Activated CD8-positive, alpha-beta T cell treated with anti-CD3 and anti-CD28 coated beads for 36 hours (primary cell): ENCODE measurements around the gene STK38L. TPM values are rescaled to one million over a fixed set of nuclear protein-coding genes. Genes with fewer than 3 reads are reported as not detected.

Experiments
- ATAC-seq: fragments of 200-7000 bp; cut with Tn5 transposase; one replicate; pipeline ENCODE4 v1.10.0; 2021; ENCODE audit warnings: mild to moderate bottlenecking, moderate library complexity
- CTCF ChIA-PET: fragments of 350-600 bp; sonication (Branson Sonifier 250); formaldehyde crosslinking; loops from one replicate; lab custom pipeline; 2021; ENCODE audit warnings: antibody characterized with exemption; lab: Charles Lee
- POLR2A ChIA-PET: fragments of 350-600 bp; sonication (Branson Sonifier 250); formaldehyde crosslinking; loops from one replicate; lab custom pipeline; 2021; ENCODE audit warnings: antibody characterized with exemption; lab: Charles Lee
- DNase-seq: peaks from one replicate; pipeline ENCODE4 v3.0.0-alpha.2; 2020
- H3K27ac Mint-ChIP-seq: one replicate; pipeline ENCODE4 v1.8.0; 2021; ENCODE audit warnings: mild to moderate bottlenecking, mixed read lengths
- H3K27me3 Mint-ChIP-seq: one replicate; pipeline ENCODE4 v1.8.0; 2021; ENCODE audit warnings: mixed read lengths
- H3K36me3 Mint-ChIP-seq: one replicate; pipeline ENCODE4 v1.8.0; 2021; ENCODE audit warnings: low read depth, mixed read lengths
- H3K4me1 Mint-ChIP-seq: one replicate; pipeline ENCODE4 v1.8.0; 2021; ENCODE audit warnings: low read depth, mixed read lengths
- H3K4me3 Mint-ChIP-seq: one replicate; pipeline ENCODE4 v1.8.0; 2021; ENCODE audit warnings: mild to moderate bottlenecking, moderate library complexity, mixed read lengths
- H3K9me3 Mint-ChIP-seq: one replicate; pipeline ENCODE4 v1.8.0; 2021; ENCODE audit warnings: mixed read lengths
- intact Hi-C: fragments of 100-400 bp; cut with micrococcal nuclease; formaldehyde crosslinking; loops from one replicate; pipeline ENCODE4 v1.10.0; 2022
- total RNA-seq, 2 experiments: library from RNA; stranded (reverse); gene quantifications; one replicate each; pipeline ENCODE4 v1.2.3, GENCODE V29; 2021
- TF ChIP-seq, protein P1 (sequence below): fragments of 200-600 bp; IDR thresholded peaks from one replicate; pipeline ENCODE4 v1.8.0; 2022; ENCODE audit warnings: antibody characterized with exemption, mild to moderate bottlenecking

STK38L gene
- total RNA-seq, 2 experiments from 2014 or later, result 23.5 to 27.6 TPM

DNA sequence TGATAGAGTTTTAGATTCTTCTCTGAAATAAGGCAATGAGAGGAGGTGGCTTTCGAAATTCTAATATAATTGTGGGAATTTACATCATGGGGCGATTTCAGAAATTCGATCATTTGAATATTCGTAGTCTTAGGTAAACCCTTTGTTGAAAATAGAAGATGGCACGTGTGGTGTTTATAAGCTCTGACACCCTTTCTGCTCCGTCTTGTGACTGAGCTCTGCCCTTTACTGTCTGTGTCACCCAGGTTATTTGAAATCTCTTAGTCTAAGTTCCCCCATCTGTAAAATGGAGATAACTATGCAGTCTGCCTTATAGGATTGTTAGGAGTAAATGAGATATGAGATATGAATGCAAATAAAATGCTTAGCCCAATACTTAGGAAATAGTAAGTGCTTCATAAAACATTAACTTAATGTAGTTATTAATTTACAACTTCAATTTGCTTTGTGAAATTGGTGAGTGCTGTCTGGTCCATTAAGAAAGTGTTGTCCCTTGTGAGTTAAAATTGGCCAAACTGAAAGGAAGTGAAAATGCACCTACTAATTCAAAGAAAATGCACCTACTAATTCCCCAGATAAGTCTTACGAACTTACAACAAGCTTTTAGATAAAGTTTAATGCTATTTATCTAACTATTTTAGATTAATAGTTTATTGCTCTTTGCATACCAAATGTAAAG lies 90.1 kb downstream of the STK38L start:
- Mint-ChIP-seq H3K27me3 (peaks cover 37% of the 10 kb centered on the region), H3K4me3 (peak overlapping the region; percentile 91), H3K9me3 (no peaks in the 10 kb centered on the region), H3K27ac (no peak overlapping the region), H3K4me1 (peaks cover 36% of the 10 kb centered on the region), H3K36me3 (peaks cover 2% of the 10 kb centered on the region)
- TF ChIP-seq, protein P1, sequence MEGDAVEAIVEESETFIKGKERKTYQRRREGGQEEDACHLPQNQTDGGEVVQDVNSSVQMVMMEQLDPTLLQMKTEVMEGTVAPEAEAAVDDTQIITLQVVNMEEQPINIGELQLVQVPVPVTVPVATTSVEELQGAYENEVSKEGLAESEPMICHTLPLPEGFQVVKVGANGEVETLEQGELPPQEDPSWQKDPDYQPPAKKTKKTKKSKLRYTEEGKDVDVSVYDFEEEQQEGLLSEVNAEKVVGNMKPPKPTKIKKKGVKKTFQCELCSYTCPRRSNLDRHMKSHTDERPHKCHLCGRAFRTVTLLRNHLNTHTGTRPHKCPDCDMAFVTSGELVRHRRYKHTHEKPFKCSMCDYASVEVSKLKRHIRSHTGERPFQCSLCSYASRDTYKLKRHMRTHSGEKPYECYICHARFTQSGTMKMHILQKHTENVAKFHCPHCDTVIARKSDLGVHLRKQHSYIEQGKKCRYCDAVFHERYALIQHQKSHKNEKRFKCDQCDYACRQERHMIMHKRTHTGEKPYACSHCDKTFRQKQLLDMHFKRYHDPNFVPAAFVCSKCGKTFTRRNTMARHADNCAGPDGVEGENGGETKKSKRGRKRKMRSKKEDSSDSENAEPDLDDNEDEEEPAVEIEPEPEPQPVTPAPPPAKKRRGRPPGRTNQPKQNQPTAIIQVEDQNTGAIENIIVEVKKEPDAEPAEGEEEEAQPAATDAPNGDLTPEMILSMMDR, result no peak
- ChIA-PET CTCF (interaction anchor here (1.5 to 1.7 kb wide), 2 partner anchors 50 to 318 kb away, joined by 5 to 7 read pairs; no protein-coding TSS in a partner anchor), POLR2A (interaction anchor here (0.8 to 1.6 kb wide), 3 partner anchors 13 to 310 kb away, joined by 3 to 6 read pairs (median 4); no protein-coding TSS in a partner anchor)
- no peak for DNase-seq
- intact Hi-C loops, result loop anchor here (5.0 kb wide), 1 partner anchor 308 kb away; no protein-coding TSS in a partner anchor
- ATAC-seq, result no peak

- no peak for ATAC-seq
- ChIA-PET CTCF (interaction anchor here (1.5 to 1.7 kb wide), 2 partner anchors 50 to 319 kb away, joined by 5 to 7 read pairs; no protein-coding TSS in a partner anchor), POLR2A (no interaction called here)
Measured at GRCh38 chr12:27334721-27335082, 90.6 kb downstream of the STK38L start.

DNA sequence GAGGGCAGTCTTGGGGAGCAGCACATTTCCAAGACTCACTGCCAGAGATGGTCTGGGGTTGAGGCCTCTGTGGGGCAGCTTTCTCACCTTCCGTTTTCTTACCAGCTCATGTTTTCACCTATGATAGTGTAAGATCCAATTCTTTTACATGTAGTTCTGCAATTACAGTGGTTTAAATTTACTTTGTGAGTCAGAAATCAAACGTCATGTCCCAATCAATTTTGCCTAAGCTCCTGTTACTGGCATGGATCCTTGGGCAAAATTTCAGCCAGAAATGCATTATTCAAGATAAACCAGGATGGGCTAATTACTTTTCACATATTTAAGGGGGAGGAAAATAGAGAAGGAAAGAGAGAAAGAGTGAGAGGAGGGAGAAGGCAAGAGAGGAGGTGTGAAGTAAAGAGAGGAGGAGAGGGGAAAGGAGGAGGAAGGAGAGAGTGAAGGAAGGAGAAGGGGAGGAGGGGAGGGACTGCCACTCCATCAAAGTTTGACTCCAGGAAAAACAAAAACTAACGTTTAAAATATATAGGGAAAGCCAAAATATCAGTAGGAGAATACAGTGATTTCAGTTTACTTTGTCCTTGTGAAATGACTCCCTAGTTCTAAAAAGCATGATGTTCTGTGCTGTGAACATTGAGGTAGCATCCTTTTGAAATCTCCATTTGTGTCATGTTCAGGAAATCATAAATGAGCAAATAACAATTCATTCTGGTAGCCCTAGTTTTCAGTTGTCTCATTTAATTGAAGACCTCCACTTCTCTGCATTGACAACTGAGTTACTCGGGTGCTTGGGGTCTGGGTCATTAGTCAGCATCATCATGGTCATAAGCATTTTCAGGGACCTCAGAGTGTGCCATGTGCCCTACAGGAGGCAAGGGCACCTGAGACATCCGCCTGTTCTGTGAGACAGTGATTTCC lies 91.5 kb downstream of the STK38L start:
- CTCF ChIA-PET, result no interaction called here

More at GRCh38 chr12:27334721-27335082, 90.6 kb downstream of the STK38L start:
- Mint-ChIP-seq H3K9me3 (no peaks in the 10 kb centered on the region), H3K27ac (no peak overlapping the region), H3K4me3 (no peak overlapping the region), H3K4me1 (peaks cover 34% of the 10 kb centered on the region), H3K27me3 (peaks cover 37% of the 10 kb centered on the region), H3K36me3 (peaks cover 2% of the 10 kb centered on the region)
- TF ChIP-seq, protein P1, result no peak
- intact Hi-C loops, result loop anchor here (5.0 kb wide), 1 partner anchor 308 kb away; no protein-coding TSS in a partner anchor
- no peak for DNase-seq

GRCh38 chr12:27336282-27336653 lies 92.2 kb downstream of the STK38L start:
- DNase-seq (no peak), ATAC-seq (no peak)
- CTCF ChIA-PET, result interaction anchor here (1.2 kb wide), 1 partner anchor 316 kb away, joined by 3 read pairs; no protein-coding TSS in a partner anchor
- H3K36me3 Mint-ChIP-seq, result peaks cover 2% of the 10 kb centered on the region
- H3K9me3 Mint-ChIP-seq, result no peaks in the 10 kb centered on the region
- TF ChIP-seq, protein P1, result no peak
- intact Hi-C loops, result no loop called here
- no peak overlapping the region for H3K27ac Mint-ChIP-seq
- peaks cover 22% of the 10 kb centered on the region for H3K4me1 Mint-ChIP-seq
- peaks cover 34% of the 10 kb centered on the region for H3K27me3 Mint-ChIP-seq
- POLR2A ChIA-PET, result no interaction called here
- no peak overlapping the region for H3K4me3 Mint-ChIP-seq

More for the DNA sequence above, 91.5 kb downstream of the STK38L start:
- Mint-ChIP-seq H3K27ac (no peak overlapping the region), H3K36me3 (peaks cover 2% of the 10 kb centered on the region), H3K4me3 (no peak overlapping the region), H3K27me3 (peaks cover 37% of the 10 kb centered on the region), H3K9me3 (no peaks in the 10 kb centered on the region), H3K4me1 (peaks cover 29% of the 10 kb centered on the region)
- TF ChIP-seq, protein P1, result no peak
- POLR2A ChIA-PET, result no interaction called here
- intact Hi-C loops, result no loop called here
- DNase-seq, result no peak
- ATAC-seq, result no peak
